Activated CD8-positive, alpha-beta memory T cell treated with anti-CD3 and anti-CD28 coated beads, Interleukin-2, amount 50 U/mL, for 1 hour (primary cell): ENCODE measurements around the gene SDHAF1.

Source experiments
- DNase-seq: peaks from one replicate; pipeline ENCODE4 v3.0.0-alpha.2; 2020; ENCODE audit errors: extremely low read depth

The SDHAF1 gene

GRCh38 chr19:35986664-35987570 is 8.1 kb upstream of the SDHAF1 start:
- DNase-seq: no peak

GRCh38 chr19:35987571-35987896 is 7.5 kb upstream of the SDHAF1 start:
- no peak for DNase-seq

GRCh38 chr19:35988824-35989223 is 6.2 kb upstream of the SDHAF1 start:
- DNase-seq: no peak

GRCh38 chr19:35990156-35990555 is 4.8 kb upstream of the SDHAF1 start:
- DNase-seq: no peak

- DNase-seq: no peak
Observed at GRCh38 chr19:35990771-35991730, 3.9 kb upstream of the SDHAF1 start.

- no peak for DNase-seq
Observed at GRCh38 chr19:35991731-35992450, 3.1 kb upstream of the SDHAF1 start.

GRCh38 chr19:35992907-35993765 is 1.9 kb upstream of the SDHAF1 start:
- DNase-seq: no peak

- DNase-seq: no peak
Observed at GRCh38 chr19:35993923-35994598, 927 bp upstream of the SDHAF1 start.

GRCh38 chr19:35996777-35997176 is 1.8 kb downstream of the SDHAF1 start:
- no peak for DNase-seq

GRCh38 chr19:36001605-36002004 is 6.6 kb downstream of the SDHAF1 start:
- DNase-seq: no peak

- DNase-seq: no peak
Observed at GRCh38 chr19:36003284-36003683, 8.3 kb downstream of the SDHAF1 start.

- DNase-seq: no peak
Observed at GRCh38 chr19:36006955-36007354, 12.0 kb downstream of the SDHAF1 start.

GRCh38 chr19:36008336-36008978 is 13.5 kb downstream of the SDHAF1 start, which contains the start of gene SYNE4:
SYNE4 (minus strand) TSS chr19:36008813; CDS start chr19:36008681, 132 bp downstream.
- no peak for DNase-seq

- no peak for DNase-seq
Observed at GRCh38 chr19:36009220-36009619, 14.2 kb downstream of the SDHAF1 start.

- DNase-seq: no peak
Observed at GRCh38 chr19:36009633-36010379, 14.8 kb downstream of the SDHAF1 start.

- no peak for DNase-seq
Observed at GRCh38 chr19:36010402-36010801, 15.4 kb downstream of the SDHAF1 start.

- no peak for DNase-seq
Observed at GRCh38 chr19:36013280-36014011, 18.5 kb downstream of the SDHAF1 start.
